Transverse colon (tissue), 4 donors: ENCODE measurements around the gene C2orf81.

ENCODE experiments used
- CTCF ChIP-seq, 5 experiments: fragments of 200-600 bp in 3 of 5; fragments of 450-650 bp in 2 of 5; sonication (generic) in 3 of 5; IDR thresholded peaks; 1 replicate in 2 of 5; 2 replicates in 3 of 5; pipeline ENCODE4 v1.5.1; 2016 to 2017; ENCODE audit warnings: antibody characterized with exemption in 5 of 5, inconsistent platforms in 3 of 5, mild to moderate bottlenecking in 2 of 5, moderate library complexity in 1 of 5
- EP300 ChIP-seq: sonication (generic); formaldehyde crosslinking; IDR thresholded peaks from one replicate; pipeline ENCODE4 v1.6.1; 2017; ENCODE audit warnings: antibody characterized with exemption, low read depth
- POLR2A ChIP-seq: fragments of 450-650 bp; IDR thresholded peaks from one replicate; pipeline ENCODE4 v1.6.1; 2016; ENCODE audit warnings: antibody characterized with exemption, mild to moderate bottlenecking, moderate library complexity
- POLR2AphosphoS5 ChIP-seq, 3 donors: sonication (generic); formaldehyde crosslinking; IDR thresholded peaks; one replicate each; pipeline ENCODE4 v1.6.1; 2016; ENCODE audit warnings: antibody characterized with exemption in 3 of 3

GRCh38 chr2:74462054-74462785, 40.8 kb upstream of the C2orf81 start:
- TF ChIP-seq CTCF (IDR thresholded peaks at IDR 0.05) (no peak), POLR2AphosphoS5 (IDR thresholded peaks at IDR 0.05) (no peak), POLR2A (no peak), EP300 (no peak)
